HepG2 (cell line): ENCODE measurements around the gene UCKL1. TPM values are rescaled to one million over a fixed set of nuclear protein-coding genes. Genes with fewer than 3 reads are reported as not detected.

Source experiments
- CBX2 ChIP-seq, 2 experiments: fragments of 200-600 bp in 1 of 2; sonication (generic); formaldehyde crosslinking in 1 of 2; IDR thresholded peaks; 2 replicates each; pipeline versions ENCODE4 v1.7.0 to v1.8.1; 2018 to 2022; ENCODE audit warnings: low read depth in 2 of 2, low read length in 1 of 2, mild to moderate bottlenecking in 1 of 2, missing genetic modification reagents in 1 of 2
- GLI4 ChIP-seq: sonication (generic); formaldehyde crosslinking; IDR thresholded peaks from 2 replicates; pipeline ENCODE4 v1.5.1; 2020; ENCODE audit warnings: missing genetic modification reagents, mild to moderate bottlenecking, moderate library complexity, borderline replicate concordance
- HIVEP1 ChIP-seq: sonication (generic); formaldehyde crosslinking; IDR thresholded peaks from 2 replicates; pipeline ENCODE4 v1.4.0; 2020; ENCODE audit warnings: mild to moderate bottlenecking, missing genetic modification reagents
- KAT7 ChIP-seq: IDR thresholded peaks from 2 replicates; pipeline ENCODE4 v1.6.1; 2018; ENCODE audit warnings: borderline replicate concordance, missing compliant biosample characterization
- KLF15 ChIP-seq: sonication (generic); formaldehyde crosslinking; IDR thresholded peaks from 2 replicates; pipeline ENCODE4 v1.8.1; 2023; ENCODE audit warnings: borderline replicate concordance, mild to moderate bottlenecking, inconsistent platforms, missing genetic modification reagents, mixed read lengths
- MAFG ChIP-seq: sonication (generic); formaldehyde crosslinking; IDR thresholded peaks from 2 replicates; pipeline ENCODE4 v1.5.1; 2020; ENCODE audit warnings: mild to moderate bottlenecking, missing genetic modification reagents
- MBNL3 ChIP-seq: fragments of 250-450 bp; sonication (Bioruptor Pico); conservative IDR thresholded peaks from 2 replicates; pipeline ENCODE4 v1.8.0; 2022; ENCODE audit warnings: mild to moderate bottlenecking, inconsistent platforms
- NR1H2 ChIP-seq: sonication (generic); formaldehyde crosslinking; IDR thresholded peaks from 2 replicates; pipeline ENCODE4 v1.8.1; 2022; ENCODE audit warnings: low read depth, missing genetic modification reagents, borderline replicate concordance
- POLR2AphosphoS5 ChIP-seq: IDR thresholded peaks from 2 replicates; pipeline ENCODE4 v1.6.1; 2012; ENCODE audit warnings: low read depth, low read length
- RFX1 ChIP-seq: fragments of 450-650 bp; IDR thresholded peaks from 2 replicates; pipeline ENCODE4 v1.6.1; 2017
- TOPORS ChIP-seq: sonication (generic); formaldehyde crosslinking; IDR thresholded peaks from 2 replicates; pipeline ENCODE4 v1.8.0; 2023; ENCODE audit warnings: mild to moderate bottlenecking, missing genetic modification reagents
- U2AF1 ChIP-seq: fragments of 200-400 bp; formaldehyde crosslinking; optimal IDR thresholded peaks from 2 replicates; pipeline ENCODE3; 2017; ENCODE audit warnings: mild to moderate bottlenecking, low read depth, low read length
- WIZ ChIP-seq: sonication (generic); formaldehyde crosslinking; IDR thresholded peaks from 2 replicates; pipeline ENCODE4 v1.5.1; 2020; ENCODE audit warnings: mild to moderate bottlenecking, missing genetic modification reagents
- ZBTB1 ChIP-seq: sonication (generic); formaldehyde crosslinking; IDR thresholded peaks from 2 replicates; pipeline ENCODE4 v1.4.0; 2020; ENCODE audit warnings: missing genetic modification reagents, borderline replicate concordance
- ZBTB20 ChIP-seq: sonication (generic); formaldehyde crosslinking; IDR thresholded peaks from 2 replicates; pipeline ENCODE4 v1.8.1; 2023; ENCODE audit warnings: missing genetic modification reagents, low read depth, mild to moderate bottlenecking, borderline replicate concordance
- ZNF12 ChIP-seq: sonication (generic); formaldehyde crosslinking; IDR thresholded peaks from 2 replicates; pipeline ENCODE4 v1.5.0; 2020; ENCODE audit warnings: missing genetic modification reagents
- ZNF547 ChIP-seq: sonication (generic); formaldehyde crosslinking; IDR thresholded peaks from 2 replicates; pipeline ENCODE4 v1.5.1; 2020; ENCODE audit warnings: mild to moderate bottlenecking, missing genetic modification reagents
- ZNF747 ChIP-seq: sonication (generic); formaldehyde crosslinking; IDR thresholded peaks from 2 replicates; pipeline ENCODE4 v1.8.1; 2023; ENCODE audit warnings: missing genetic modification reagents, mild to moderate bottlenecking, borderline replicate concordance
- ZNF83 ChIP-seq: sonication (generic); formaldehyde crosslinking; IDR thresholded peaks from 2 replicates; pipeline ENCODE4 v1.4.0; 2020; ENCODE audit warnings: missing genetic modification reagents, mild to moderate bottlenecking, borderline replicate concordance
- ZNF883 ChIP-seq: sonication (generic); formaldehyde crosslinking; IDR thresholded peaks from 2 replicates; pipeline ENCODE4 v1.5.1; 2020; ENCODE audit warnings: mild to moderate bottlenecking, missing genetic modification reagents; ENCODE audit errors: not compliant biosample characterization
- polyA plus RNA-seq, 8 experiments: library from polyadenylated mRNA; depleted of rRNA in 3 of 8; stranded (reverse) in 7 of 8; unstranded in 1 of 8; fragments of >200 nt; fragmentation: Illumina TruSeq in 4 of 8; extraction: Trizol in 4 of 8; gene quantifications; 2 replicates each; pipeline versions ENCODE4 v1.2.1 to v1.2.3, GENCODE V29; 2011 to 2016; ENCODE audit warnings: low read depth in 4 of 8, missing spikeins in 1 of 8, mixed read lengths in 1 of 8; ENCODE audit not compliant: insufficient read depth in 1 of 8
- total RNA-seq, 5 experiments: library from RNA; depleted of rRNA; stranded (reverse); fragments of >200 nt; fragmentation: Illumina TruSeq; extraction: Trizol; gene quantifications; 2 replicates each; pipeline ENCODE4 v1.2.3, GENCODE V29; 2016; ENCODE audit warnings: low read depth in 1 of 5
- TF ChIP-seq, protein P1 (sequence below): sonication (generic); formaldehyde crosslinking; IDR thresholded peaks from 2 replicates; pipeline ENCODE4 v1.4.0; 2020; ENCODE audit warnings: missing genetic modification reagents; ENCODE audit errors: not compliant biosample characterization
- TF ChIP-seq, protein P2 (sequence below): IDR thresholded peaks from 2 replicates; pipeline ENCODE4 v1.6.1; 2012; ENCODE audit warnings: low read length, improper control_type of control experiment
- TF ChIP-seq, protein P3 (sequence below): sonication (generic); formaldehyde crosslinking; IDR thresholded peaks from 2 replicates; pipeline ENCODE4 v1.4.0; 2020; ENCODE audit warnings: missing genetic modification reagents

UCKL1 gene
- total and polyA plus RNA-seq, 2 of the 13 experiments (the other 11 are each of a cell fraction or from before 2014, with no cell fraction given), result 50.2 to 126 TPM

DNA sequence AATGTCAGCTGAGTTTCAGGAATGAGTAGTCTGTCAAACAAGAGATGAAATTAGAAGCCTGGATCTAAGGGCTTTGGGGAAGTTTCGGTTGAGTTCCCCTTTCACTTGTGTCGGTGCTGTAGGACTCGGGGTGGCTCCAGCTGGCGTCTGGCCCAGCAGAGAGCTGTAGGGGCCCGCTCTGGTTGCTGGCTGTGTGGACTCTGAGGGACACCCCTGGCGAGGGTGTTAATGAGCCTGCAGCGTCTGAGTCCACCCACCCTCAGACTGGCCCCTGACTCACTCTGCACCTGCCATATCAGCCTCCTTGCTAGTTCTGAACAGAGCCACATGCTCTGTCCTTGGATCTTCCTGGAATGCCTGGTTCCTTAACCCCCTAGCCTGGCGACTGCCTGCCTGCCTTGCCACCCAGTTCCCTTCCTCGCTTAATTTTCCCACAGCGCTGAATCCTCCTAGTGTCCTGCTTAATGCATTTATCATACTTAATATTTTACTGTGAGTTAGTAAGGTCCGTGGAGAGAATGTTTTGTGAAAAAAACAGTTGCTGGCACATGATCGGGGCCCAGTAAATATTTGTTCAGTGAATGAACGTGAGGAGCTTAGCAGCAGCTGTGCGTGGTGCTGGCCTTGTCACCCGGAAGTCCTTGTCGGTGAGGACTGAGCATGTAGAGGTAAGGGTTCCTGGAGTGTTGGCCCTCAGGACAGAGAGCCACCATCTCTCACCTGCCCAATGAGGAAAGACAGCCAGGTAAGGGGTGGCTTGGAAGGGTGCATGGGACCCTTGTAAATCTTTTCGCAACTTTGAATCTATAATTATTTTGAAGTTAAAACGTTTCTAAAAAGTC, 59.7 kb downstream of the UCKL1 start (continued):
- TF ChIP-seq, protein P1, sequence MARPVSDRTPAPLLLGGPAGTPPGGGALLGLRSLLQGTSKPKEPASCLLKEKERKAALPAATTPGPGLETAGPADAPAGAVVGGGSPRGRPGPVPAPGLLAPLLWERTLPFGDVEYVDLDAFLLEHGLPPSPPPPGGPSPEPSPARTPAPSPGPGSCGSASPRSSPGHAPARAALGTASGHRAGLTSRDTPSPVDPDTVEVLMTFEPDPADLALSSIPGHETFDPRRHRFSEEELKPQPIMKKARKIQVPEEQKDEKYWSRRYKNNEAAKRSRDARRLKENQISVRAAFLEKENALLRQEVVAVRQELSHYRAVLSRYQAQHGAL (CRISPR knock-in tag), result peak; percentile 85
- TF ChIP-seq ZNF547 (CRISPR knock-in tag) (peak; percentile 93), POLR2AphosphoS5 (no peak), MAFG (CRISPR knock-in tag) (no peak), GLI4 (CRISPR knock-in tag) (peak; percentile 95; the same call in 1 of the 2 replicates), ZNF12 (CRISPR knock-in tag) (0 out of 2 replicates have a peak, but pooled peaks have one; percentile 54), ZBTB1 (CRISPR knock-in tag) (no peak), CBX2 (IDR thresholded peaks at IDR 0.05; ENCODE audit: low read depth, low read length) (no peak), CBX2 (CRISPR knock-in tag; IDR thresholded peaks at IDR 0.05; ENCODE audit: low read depth) (no peak), ZNF747 (CRISPR knock-in tag) (no peak; the same call in 1 of the 2 replicates), ZNF83 (peak; percentile 57; the same call in 1 of the 2 replicates), U2AF1 (no peak), ZBTB20 (CRISPR knock-in tag) (no peak), KAT7 (CRISPR knock-in tag) (peak; percentile 84; the same call in 1 of the 2 replicates), NR1H2 (0 out of 2 replicates have a peak, but pooled peaks have one; percentile 10), WIZ (CRISPR knock-in tag) (no peak), TOPORS (CRISPR knock-in tag) (peak; percentile 74; the same call in 1 of the 2 replicates), ZNF883 (CRISPR knock-in tag) (peak; percentile 81), KLF15 (no peak), HIVEP1 (CRISPR knock-in tag) (peak; percentile 36; the same call in 1 of the 2 replicates), RFX1 (no peak), MBNL3 (CRISPR knock-in tag) (no peak)
- TF ChIP-seq, protein P2, sequence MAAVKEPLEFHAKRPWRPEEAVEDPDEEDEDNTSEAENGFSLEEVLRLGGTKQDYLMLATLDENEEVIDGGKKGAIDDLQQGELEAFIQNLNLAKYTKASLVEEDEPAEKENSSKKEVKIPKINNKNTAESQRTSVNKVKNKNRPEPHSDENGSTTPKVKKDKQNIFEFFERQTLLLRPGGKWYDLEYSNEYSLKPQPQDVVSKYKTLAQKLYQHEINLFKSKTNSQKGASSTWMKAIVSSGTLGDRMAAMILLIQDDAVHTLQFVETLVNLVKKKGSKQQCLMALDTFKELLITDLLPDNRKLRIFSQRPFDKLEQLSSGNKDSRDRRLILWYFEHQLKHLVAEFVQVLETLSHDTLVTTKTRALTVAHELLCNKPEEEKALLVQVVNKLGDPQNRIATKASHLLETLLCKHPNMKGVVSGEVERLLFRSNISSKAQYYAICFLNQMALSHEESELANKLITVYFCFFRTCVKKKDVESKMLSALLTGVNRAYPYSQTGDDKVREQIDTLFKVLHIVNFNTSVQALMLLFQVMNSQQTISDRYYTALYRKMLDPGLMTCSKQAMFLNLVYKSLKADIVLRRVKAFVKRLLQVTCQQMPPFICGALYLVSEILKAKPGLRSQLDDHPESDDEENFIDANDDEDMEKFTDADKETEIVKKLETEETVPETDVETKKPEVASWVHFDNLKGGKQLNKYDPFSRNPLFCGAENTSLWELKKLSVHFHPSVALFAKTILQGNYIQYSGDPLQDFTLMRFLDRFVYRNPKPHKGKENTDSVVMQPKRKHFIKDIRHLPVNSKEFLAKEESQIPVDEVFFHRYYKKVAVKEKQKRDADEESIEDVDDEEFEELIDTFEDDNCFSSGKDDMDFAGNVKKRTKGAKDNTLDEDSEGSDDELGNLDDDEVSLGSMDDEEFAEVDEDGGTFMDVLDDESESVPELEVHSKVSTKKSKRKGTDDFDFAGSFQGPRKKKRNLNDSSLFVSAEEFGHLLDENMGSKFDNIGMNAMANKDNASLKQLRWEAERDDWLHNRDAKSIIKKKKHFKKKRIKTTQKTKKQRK, result no peak
- TF ChIP-seq, protein P3, sequence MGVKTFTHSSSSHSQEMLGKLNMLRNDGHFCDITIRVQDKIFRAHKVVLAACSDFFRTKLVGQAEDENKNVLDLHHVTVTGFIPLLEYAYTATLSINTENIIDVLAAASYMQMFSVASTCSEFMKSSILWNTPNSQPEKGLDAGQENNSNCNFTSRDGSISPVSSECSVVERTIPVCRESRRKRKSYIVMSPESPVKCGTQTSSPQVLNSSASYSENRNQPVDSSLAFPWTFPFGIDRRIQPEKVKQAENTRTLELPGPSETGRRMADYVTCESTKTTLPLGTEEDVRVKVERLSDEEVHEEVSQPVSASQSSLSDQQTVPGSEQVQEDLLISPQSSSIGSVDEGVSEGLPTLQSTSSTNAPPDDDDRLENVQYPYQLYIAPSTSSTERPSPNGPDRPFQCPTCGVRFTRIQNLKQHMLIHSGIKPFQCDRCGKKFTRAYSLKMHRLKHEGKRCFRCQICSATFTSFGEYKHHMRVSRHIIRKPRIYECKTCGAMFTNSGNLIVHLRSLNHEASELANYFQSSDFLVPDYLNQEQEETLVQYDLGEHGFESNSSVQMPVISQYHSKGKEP (CRISPR knock-in tag), result peak; percentile 41; the same call in 1 of the 2 replicates
